Frontal cortex (tissue), 4 donors: ENCODE results near the gene SLC35B4. TPM values are rescaled to one million over a fixed set of nuclear protein-coding genes. Genes with fewer than 3 reads are reported as not detected.

Source experiments
- DNase-seq, 2 donors: peaks; one replicate each; pipeline ENCODE4 v3.0.0; 2012; ENCODE audit warnings: low spot score in 2 of 2
- FAIRE-seq: peaks from 2 replicates; lab custom pipeline; 2012; peaks lifted over from hg19 to GRCh38; lab: Jason Lieb, UNC
- total RNA-seq: library from RNA; depleted of rRNA; stranded (reverse); fragments of >200 nt; gene quantifications from one replicate; pipeline ENCODE4 v1.2.3, GENCODE V29; 2014
- donor health status: control.
- donor health status: control.
- donor health status: control.

The SLC35B4 gene
- total RNA-seq, 1 donor from 2014 or later, result 24.5 TPM

DNA sequence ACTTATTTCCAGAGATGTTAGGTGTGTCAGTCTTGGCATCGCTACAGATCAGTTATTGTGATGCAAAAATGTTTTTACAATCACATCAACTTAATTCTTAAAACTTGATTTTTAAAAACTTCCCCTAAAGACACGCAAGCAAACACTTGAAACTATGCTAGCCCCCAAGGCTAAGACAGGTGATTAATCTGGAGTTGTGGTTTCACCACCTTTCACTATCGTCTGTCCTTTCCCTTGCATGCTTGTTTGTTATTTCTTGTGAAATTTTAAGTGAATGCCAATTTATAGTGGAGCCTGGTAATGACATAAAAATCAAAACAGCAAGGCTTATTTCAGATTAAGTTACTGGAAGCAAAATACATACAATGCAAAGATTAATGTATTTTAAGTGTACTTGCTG lies 70.4 kb downstream of the SLC35B4 start:
- no peak for FAIRE-seq
- no peak for DNase-seq

DNA sequence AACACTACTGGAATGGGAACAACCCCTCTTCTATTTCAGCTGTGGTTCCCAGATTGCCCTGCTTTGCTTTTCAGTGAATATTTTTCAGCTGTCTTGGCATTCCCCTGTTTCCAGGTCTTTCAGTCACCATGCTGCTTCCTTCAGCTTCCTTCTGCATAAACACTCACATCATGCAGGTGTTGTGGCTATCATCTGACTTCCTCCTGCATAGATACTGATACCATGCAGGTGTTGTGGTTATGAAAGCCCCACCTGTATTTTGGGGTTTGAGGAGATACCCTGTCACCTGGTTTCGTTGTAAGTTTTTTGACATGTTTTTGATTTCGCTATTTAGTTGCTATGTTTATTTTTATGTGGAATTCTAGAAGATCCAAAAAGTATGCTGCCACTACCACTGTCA lies 71.5 kb downstream of the SLC35B4 start:
- no peak for FAIRE-seq
- DNase-seq, result no peak

Other genes starting within 250 kb of the SLC35B4 start
- gene LRGUK, start 189.6 kb downstream of the SLC35B4 start, total RNA-seq, result 14.3 TPM
- gene AKR1B1, start 142.2 kb upstream of the SLC35B4 start, total RNA-seq, result 49.3 TPM
- gene AKR1B10, start 210.6 kb upstream of the SLC35B4 start, total RNA-seq, result not detected
- gene AKR1B15, start 232.2 kb upstream of the SLC35B4 start, total RNA-seq, result not detected